Measurements from ENCODE around the gene DAGLA. TPM values are rescaled to one million over a fixed set of nuclear protein-coding genes. Genes with fewer than 3 reads are reported as not detected.

The DAGLA gene
- total and polyA plus RNA-seq, 2 donors (not counting 3 experiments of a cell fraction or from before 2014, with no cell fraction given): 2.5 to 4.7 TPM

GRCh38 chr11:61717286-61718033, 37.3 kb downstream of the DAGLA start:
- ChIA-PET CTCF (interaction anchor here (1.4 to 2.6 kb wide), 2 partner anchors 10 to 17 kb away, joined by 3 to 22 read pairs; no protein-coding TSS in a partner anchor), POLR2A (interaction anchor here (1.3 kb wide), 1 partner anchor 16 kb away, joined by 3 read pairs; no protein-coding TSS in a partner anchor)
- FAIRE-seq: no peak

More at GRCh38 chr11:61717286-61718033, 37.3 kb downstream of the DAGLA start:
- BruUV-seq (replicated peaks): no TSS peak
- H3K9me1 ChIP-seq (replicated peaks; ENCODE audit: control insufficient read depth, extremely low read depth, insufficient read depth, low read length): no peaks in the 10 kb centered on the region
- H3K36me3 ChIP-seq (ENCODE audit: control insufficient read depth in 2 of 2, extremely low read depth in 1 of 2, insufficient read depth in 2 of 2, low read length in 2 of 2): no peaks in the 10 kb centered on the region
- H2AFZ ChIP-seq (ENCODE audit: low read depth, low read length): no peak overlapping the region
- peak overlapping the region; percentile 38 for H3K4me2 ChIP-seq (ENCODE audit: insufficient read depth, low read length)
- no peaks in the 10 kb centered on the region for H3K27me3 ChIP-seq (ENCODE audit: control insufficient read depth in 2 of 2, insufficient read depth in 2 of 2, low read length in 2 of 2)
- intact Hi-C loops (cut with micrococcal nuclease) (loop anchor here (5.0 kb wide), 1 partner anchor 35 kb away; the partner anchor contains the start of gene DAGLA), dilution Hi-C loops (cut with MboI; ENCODE audit: extremely low pct_ligation_motif_present, low sequenced_read_pairs) (no loop called here)
- peaks cover 28% of the 10 kb centered on the region for H3K4me1 ChIP-seq (ENCODE audit: control insufficient read depth, extremely low read depth, insufficient read depth, low read length)
- no peaks in the 10 kb centered on the region for H3K79me2 ChIP-seq (ENCODE audit: control insufficient read depth, insufficient read depth, low read length)
- H3K9ac ChIP-seq (replicated peaks; ENCODE audit: extremely low read depth, insufficient read depth, low read length): peak overlapping the region; percentile 51
- no peaks in the 10 kb centered on the region for H4K20me1 ChIP-seq (replicated peaks; ENCODE audit: control insufficient read depth, extremely low read depth, insufficient read depth, low read length)
- H3K27ac ChIP-seq (ENCODE audit: insufficient read depth, low read depth, low read length): peak overlapping the region; percentile 45
- no peak overlapping the region for H3K4me3 ChIP-seq (replicated peaks in 1 of 3; ENCODE audit: insufficient read depth in 1 of 3, low read depth in 1 of 3, low read length in 3 of 3)
- H3K9me3 ChIP-seq (replicated peaks; ENCODE audit: control insufficient read depth, insufficient read depth, low read length): no peaks in the 10 kb centered on the region
- TF ChIP-seq CTCF (IDR thresholded peaks at IDR 0.05; ENCODE audit: extremely low read depth in 1 of 2, insufficient read depth in 1 of 2, low read depth in 1 of 2, low read length in 2 of 2) (no peak), GATA2 (IDR thresholded peaks at IDR 0.05; ENCODE audit: insufficient read depth, insufficient read length, low read depth, low read length) (no peak), FOS (IDR thresholded peaks at IDR 0.05; ENCODE audit: borderline replicate concordance, insufficient read depth, low read length) (no peak), EZH2 (IDR thresholded peaks at IDR 0.05; ENCODE audit: borderline replicate concordance, low read depth, low read length, severe bottlenecking) (no peak), JUN (IDR thresholded peaks at IDR 0.05; ENCODE audit: borderline replicate concordance, insufficient read depth, insufficient read length, low read depth) (no peak), MYC (IDR thresholded peaks at IDR 0.05; ENCODE audit: low read depth, low read length) (no peak), MAX (IDR thresholded peaks at IDR 0.05; ENCODE audit: insufficient read depth, insufficient read length) (no peak), POLR2A (IDR thresholded peaks at IDR 0.05; ENCODE audit: low read depth, low read length) (no peak)
- DNase-seq (ENCODE audit: low read depth, low spot score): no peak

Data from endothelial cell of umbilical vein (primary cell).